Sigmoid colon (tissue), 4 donors: ENCODE results near the gene EML6.

ENCODE experiments used
- CTCF ChIP-seq, 4 experiments: fragments of 450-650 bp in 3 of 4; fragments of 200-600 bp in 1 of 4; IDR thresholded peaks; one replicate each; pipeline ENCODE4 v1.5.1; 2016 to 2019; ENCODE audit warnings: antibody characterized with exemption in 4 of 4, mild to moderate bottlenecking in 3 of 4, moderate library complexity in 2 of 4
- POLR2AphosphoS5 ChIP-seq, 4 donors: sonication (generic); formaldehyde crosslinking; IDR thresholded peaks; one replicate each; pipeline ENCODE4 v1.6.1; 2017; ENCODE audit warnings: antibody characterized with exemption in 4 of 4

DNA sequence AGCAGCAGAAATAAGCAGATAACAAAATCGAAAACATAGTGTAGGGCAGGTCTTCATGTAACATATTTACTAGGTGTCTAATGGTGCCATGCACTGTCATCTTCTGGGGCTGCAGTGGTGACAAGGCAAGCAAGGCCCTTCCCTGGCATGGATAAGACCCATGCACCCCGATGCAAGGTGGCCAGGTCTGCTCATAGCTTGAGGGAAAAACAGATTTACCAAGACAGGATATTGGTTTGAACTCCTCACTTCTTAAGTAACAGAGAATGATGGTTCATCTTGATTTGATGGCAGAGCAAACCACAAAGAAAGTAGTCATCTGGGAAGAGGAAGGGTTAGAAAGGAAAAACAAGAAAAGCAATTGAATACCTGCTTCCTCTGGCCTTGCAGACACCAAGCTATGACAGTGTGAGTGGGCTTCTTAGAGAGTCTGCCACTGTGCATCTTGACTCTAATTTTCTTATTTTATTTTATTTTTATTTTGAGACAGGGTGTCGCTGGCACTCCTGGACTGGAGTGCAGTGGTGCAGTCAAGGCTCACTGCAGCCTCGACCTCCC lies 35.8 kb upstream of the EML6 start:
- TF ChIP-seq CTCF (IDR thresholded peaks at IDR 0.05) (no peak), POLR2AphosphoS5 (IDR thresholded peaks at IDR 0.05) (no peak)
